ENCODE data around the gene GCH1.

- TF ChIP-seq GATA2 (IDR thresholded peaks at IDR 0.05; ENCODE audit: low read depth, low read length) (no peak), GATA3 (IDR thresholded peaks at IDR 0.05; ENCODE audit: low read depth, low read length) (no peak)
These were observed 72.0 kb downstream of the GCH1 start for GRCh38 chr14:54830650-54831049.
